ENCODE data around the gene SLC30A3. TPM values are rescaled to one million over a fixed set of nuclear protein-coding genes. Genes with fewer than 3 reads are reported as not detected.

SLC30A3 gene
- total RNA-seq, 2 donors from 2014 or later = 102 TPM; not detected in 1

GRCh38 chr2:27222407-27222806 lies 40.4 kb downstream of the SLC30A3 start:
- DNase-seq (ENCODE audit: low spot score) = no peak
- intact Hi-C loops (cut with DNase I) = no loop called here
- TF ChIP-seq POLR2A (IDR thresholded peaks at IDR 0.05) (no peak), POLR2AphosphoS5 (IDR thresholded peaks at IDR 0.05) (no peak), CTCF (IDR thresholded peaks at IDR 0.05) (no peak)
- no peaks in the 10 kb centered on the region for H3K4me1 ChIP-seq (replicated peaks)
- H3K9me3 ChIP-seq = no peaks in the 10 kb centered on the region
- peaks cover 0 to 10% of the 10 kb centered on the region in 2 donors for H3K36me3 ChIP-seq
- whole genome bisulfite sequencing = 98% methylated on average over 5 of the region's 5 CpGs
- no peaks in the 10 kb centered on the region for H3K27me3 ChIP-seq (replicated peaks; ENCODE audit: insufficient read depth)
- no peak overlapping the region for H3K4me3 ChIP-seq
- no peak overlapping the region for H3K27ac ChIP-seq

GRCh38 chr2:27221166-27221565 lies 41.7 kb downstream of the SLC30A3 start:
- H3K4me3 ChIP-seq = no peak overlapping the region
- no peak for DNase-seq (ENCODE audit: low spot score)
- H3K9me3 ChIP-seq = no peaks in the 10 kb centered on the region
- TF ChIP-seq POLR2A (IDR thresholded peaks at IDR 0.05) (no peak), CTCF (IDR thresholded peaks at IDR 0.05) (no peak), POLR2AphosphoS5 (IDR thresholded peaks at IDR 0.05) (no peak)
- intact Hi-C loops (cut with DNase I) = no loop called here
- H3K27ac ChIP-seq = no peak overlapping the region
- peaks cover 0 to 4% of the 10 kb centered on the region in 2 donors for H3K36me3 ChIP-seq
- H3K4me1 ChIP-seq (replicated peaks) = peaks cover 3% of the 10 kb centered on the region
- H3K27me3 ChIP-seq (replicated peaks; ENCODE audit: insufficient read depth) = no peaks in the 10 kb centered on the region
- WGBS = 55% methylated on average over 3 of the region's 3 CpGs

- Histone ChIP-seq H3K27ac (no peak overlapping the region), H3K4me3 (no peak overlapping the region), H3K27me3 (replicated peaks; ENCODE audit: insufficient read depth) (no peaks in the 10 kb centered on the region), H3K36me3 (no peaks in the 10 kb centered on the region), H3K9me3 (no peaks in the 10 kb centered on the region), H3K4me1 (replicated peaks) (peaks cover 3% of the 10 kb centered on the region)
- intact Hi-C loops (cut with DNase I) = no loop called here
- WGBS = 89% methylated on average over 7 of the region's 7 CpGs
- DNase-seq (ENCODE audit: low spot score) = no peak
- TF ChIP-seq CTCF (IDR thresholded peaks at IDR 0.05) (no peak), POLR2AphosphoS5 (IDR thresholded peaks at IDR 0.05) (no peak), POLR2A (IDR thresholded peaks at IDR 0.05) (no peak)
Observed at GRCh38 chr2:27220091-27220490, 42.8 kb downstream of the SLC30A3 start.

DNA sequence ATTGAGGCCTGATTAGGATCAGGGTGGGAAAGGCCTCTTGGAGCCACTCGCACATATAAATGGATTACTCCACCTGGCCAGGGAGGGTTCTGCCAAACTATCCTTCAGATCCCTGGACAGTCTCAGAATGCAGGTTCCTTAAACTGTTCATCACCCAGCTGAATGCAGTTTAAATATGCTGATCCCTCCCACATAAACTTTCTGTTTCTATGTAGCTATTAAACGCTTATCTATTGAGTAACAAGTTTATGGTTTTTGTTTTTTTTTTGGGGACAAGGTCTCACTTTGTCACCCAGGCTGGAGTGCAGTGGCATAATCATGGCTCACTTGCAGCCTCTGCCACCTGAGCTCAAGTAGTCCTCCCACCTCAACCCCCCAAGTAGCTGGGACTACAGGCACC lies 43.8 kb downstream of the SLC30A3 start:
- DNase-seq (ENCODE audit: low spot score) = no peak
- H3K27ac ChIP-seq = no peak overlapping the region
- H3K4me1 ChIP-seq (replicated peaks) = peaks cover 3% of the 10 kb centered on the region
- H3K36me3 ChIP-seq = no peaks in the 10 kb centered on the region
- intact Hi-C loops (cut with DNase I) = loop anchor here (10.0 kb wide), 1 partner anchor 156 kb away; the partner anchor contains the start of genes EIF2B4 and SNX17
- TF ChIP-seq CTCF (IDR thresholded peaks at IDR 0.05) (no peak), POLR2AphosphoS5 (IDR thresholded peaks at IDR 0.05) (no peak), POLR2A (IDR thresholded peaks at IDR 0.05) (no peak)
- H3K4me3 ChIP-seq = no peak overlapping the region
- H3K9me3 ChIP-seq = no peaks in the 10 kb centered on the region
- no peaks in the 10 kb centered on the region for H3K27me3 ChIP-seq (replicated peaks; ENCODE audit: insufficient read depth)
- 79% methylated on average over 2 of the region's 2 CpGs for WGBS

GRCh38 chr2:27218614-27219013 lies 44.2 kb downstream of the SLC30A3 start:
- Histone ChIP-seq H3K9me3 (no peaks in the 10 kb centered on the region), H3K4me1 (replicated peaks) (peaks cover 3% of the 10 kb centered on the region), H3K36me3 (no peaks in the 10 kb centered on the region), H3K4me3 (no peak overlapping the region), H3K27me3 (replicated peaks; ENCODE audit: insufficient read depth) (no peaks in the 10 kb centered on the region), H3K27ac (no peak overlapping the region)
- intact Hi-C loops (cut with DNase I) = loop anchor here (10.0 kb wide), 1 partner anchor 156 kb away; the partner anchor contains the start of genes EIF2B4 and SNX17
- 91% methylated on average over 4 of the region's 4 CpGs for WGBS
- TF ChIP-seq CTCF (IDR thresholded peaks at IDR 0.05) = no peak
- no peak for TF ChIP-seq POLR2AphosphoS5 (IDR thresholded peaks at IDR 0.05)
- no peak for TF ChIP-seq POLR2A (IDR thresholded peaks at IDR 0.05)
- DNase-seq (ENCODE audit: low spot score) = no peak
